HFF-Myc (cell line): ENCODE data around the gene ZSWIM1.

ENCODE experiments used
- DNase-seq: peaks from one replicate; pipeline ENCODE4 v3.0.0-alpha.2; 2011; ENCODE audit warnings: low read depth; ENCODE audit errors: extremely low read depth
- H3K4me3 ChIP-seq: replicated peaks from 2 replicates; pipeline ENCODE4 v1.5.1; 2011; ENCODE audit warnings: low read depth, mild to moderate bottlenecking, control low read depth, low read length
- TF ChIP-seq, protein P1 (sequence below): IDR thresholded peaks from 2 replicates; pipeline ENCODE4 v1.5.1; 2012; ENCODE audit warnings: mild to moderate bottlenecking, low read depth, low read length, control low read depth; ENCODE audit errors: missing control alignments

The ZSWIM1 gene

DNA sequence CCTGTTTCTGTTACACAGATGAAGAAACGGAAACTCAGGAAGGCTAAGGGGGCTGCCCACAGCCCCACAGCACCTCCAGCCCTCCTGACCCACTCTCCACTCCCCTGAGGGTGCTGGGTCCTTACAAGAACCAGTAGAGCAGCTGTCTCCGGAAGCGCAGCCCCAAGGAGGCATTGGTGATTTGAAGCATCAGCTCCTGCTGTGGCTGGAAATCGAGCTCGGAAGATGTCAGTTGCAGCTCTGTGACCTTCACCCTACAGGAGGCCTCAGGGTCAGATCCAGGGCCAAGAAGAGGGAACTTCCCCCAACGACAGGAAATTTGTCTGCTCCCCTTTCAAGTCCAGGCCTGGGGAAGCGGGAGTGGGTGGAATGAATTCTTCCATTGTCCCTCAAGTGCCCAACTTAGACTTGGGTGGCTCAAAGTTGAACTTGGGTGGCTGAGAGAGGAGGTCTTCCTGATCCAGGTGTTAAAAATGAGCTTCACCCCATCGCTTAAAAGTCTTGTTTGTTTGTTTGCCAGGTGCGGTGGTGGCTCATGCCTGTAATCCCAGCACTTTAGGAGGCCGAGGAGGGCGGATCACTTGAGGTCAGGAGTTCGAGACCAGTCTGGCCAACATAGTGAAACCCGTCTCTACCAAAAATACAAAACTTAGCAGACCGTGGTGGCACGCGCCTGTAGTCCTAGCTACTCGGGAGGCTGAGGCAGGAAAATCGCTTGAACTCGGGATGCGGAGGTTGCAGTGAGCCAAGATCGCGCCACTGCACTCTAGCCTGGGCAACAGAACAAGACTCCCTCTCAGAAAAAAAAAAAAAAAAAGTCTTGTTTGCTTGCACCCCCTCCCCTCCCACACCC lies 29.0 kb downstream of the ZSWIM1 start:
- H3K4me3 ChIP-seq = peak overlapping the region; percentile 74

DNA sequence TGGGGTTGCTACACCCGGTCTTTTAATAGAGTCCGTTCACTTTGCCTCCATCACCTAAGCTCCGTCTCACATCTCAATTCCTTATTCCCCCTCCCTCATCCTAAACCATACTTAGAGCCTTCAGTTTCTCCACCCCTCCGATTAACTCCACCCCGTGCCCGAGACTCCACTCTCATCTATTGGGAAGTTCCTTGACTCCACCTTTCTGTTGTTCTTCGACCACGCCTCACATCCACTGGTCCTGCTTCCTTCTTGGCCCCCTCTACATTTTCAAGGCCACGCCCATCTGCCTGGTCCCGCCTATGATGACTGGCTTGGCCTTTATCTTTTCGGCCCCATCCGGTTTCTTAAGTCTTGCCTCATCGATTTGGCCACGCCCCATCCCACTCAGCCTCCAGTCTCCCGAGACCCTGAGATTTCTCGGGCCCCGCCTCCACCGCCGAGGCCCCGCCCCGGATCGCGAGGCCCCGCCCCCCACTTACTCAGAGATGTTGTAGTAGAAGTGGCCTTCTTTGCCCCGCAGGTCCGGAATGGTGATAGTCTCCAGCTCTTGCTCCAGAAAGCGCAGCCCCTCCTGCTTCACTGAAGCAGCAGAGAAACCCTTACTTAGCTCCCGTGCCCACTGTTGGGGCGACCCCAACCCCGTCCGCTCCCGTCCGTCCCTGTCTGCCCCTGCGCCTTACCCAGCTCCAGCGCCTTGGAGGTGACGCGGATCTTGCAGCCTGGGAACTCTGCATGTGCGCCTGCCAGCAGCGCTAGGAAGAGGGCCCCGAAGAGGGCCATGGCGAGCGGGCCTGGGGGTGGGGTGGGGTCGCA lies 29.9 kb downstream of the ZSWIM1 start:
- peak; percentile 99 for DNase-seq
- TF ChIP-seq, protein P1, sequence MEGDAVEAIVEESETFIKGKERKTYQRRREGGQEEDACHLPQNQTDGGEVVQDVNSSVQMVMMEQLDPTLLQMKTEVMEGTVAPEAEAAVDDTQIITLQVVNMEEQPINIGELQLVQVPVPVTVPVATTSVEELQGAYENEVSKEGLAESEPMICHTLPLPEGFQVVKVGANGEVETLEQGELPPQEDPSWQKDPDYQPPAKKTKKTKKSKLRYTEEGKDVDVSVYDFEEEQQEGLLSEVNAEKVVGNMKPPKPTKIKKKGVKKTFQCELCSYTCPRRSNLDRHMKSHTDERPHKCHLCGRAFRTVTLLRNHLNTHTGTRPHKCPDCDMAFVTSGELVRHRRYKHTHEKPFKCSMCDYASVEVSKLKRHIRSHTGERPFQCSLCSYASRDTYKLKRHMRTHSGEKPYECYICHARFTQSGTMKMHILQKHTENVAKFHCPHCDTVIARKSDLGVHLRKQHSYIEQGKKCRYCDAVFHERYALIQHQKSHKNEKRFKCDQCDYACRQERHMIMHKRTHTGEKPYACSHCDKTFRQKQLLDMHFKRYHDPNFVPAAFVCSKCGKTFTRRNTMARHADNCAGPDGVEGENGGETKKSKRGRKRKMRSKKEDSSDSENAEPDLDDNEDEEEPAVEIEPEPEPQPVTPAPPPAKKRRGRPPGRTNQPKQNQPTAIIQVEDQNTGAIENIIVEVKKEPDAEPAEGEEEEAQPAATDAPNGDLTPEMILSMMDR = no peak
- H3K4me3 ChIP-seq = peak overlapping the region; percentile 74

More for the DNA sequence above, 29.0 kb downstream of the ZSWIM1 start:
- no peak for DNase-seq
- TF ChIP-seq, protein P1 = no peak

DNA sequence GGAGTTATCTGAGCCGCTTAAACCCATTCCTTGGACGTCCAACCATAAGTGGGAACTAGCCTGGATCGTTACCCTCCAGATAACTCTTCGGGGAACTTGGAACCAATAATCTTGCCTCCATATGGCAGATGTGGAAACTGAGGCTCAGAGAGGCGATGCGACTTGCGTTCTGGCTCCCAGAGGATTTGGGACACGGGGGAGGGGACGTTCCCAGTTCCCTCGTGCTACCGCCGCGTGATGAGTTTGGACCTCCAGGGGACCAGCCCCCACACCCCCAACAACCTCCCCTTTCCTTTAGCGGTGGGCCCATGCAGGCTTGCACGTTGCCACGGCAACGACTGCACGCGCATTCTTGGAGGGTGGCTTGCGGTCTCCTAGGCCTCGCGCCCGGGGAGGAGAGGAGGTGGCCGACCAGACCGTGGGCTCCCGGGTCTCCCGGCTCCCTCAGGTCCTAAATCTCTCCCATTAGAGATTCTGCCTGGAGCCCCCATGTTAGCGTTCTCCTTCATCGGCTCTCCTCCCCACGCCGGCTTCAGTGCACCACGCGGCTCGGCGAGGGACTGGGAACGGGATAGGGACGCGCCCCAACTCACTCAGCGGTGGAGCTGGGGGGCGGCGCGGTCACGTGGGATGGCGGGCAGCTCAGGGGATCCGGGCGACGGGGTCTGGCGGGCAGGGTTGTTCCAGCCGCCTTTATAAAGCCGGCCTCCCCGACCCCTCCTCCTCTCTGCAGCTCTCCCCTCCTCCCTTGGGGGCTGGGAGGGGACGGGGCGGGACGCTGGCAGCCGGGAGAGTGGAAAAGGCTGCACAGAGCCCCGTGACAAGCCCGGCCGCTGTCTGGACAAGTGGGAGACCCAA lies 30.7 kb downstream of the ZSWIM1 start, which contains the start of gene PLTP:
Gene PLTP (minus strand): TSS at position 670 of the 858 bp plus-strand sequence. CDS start 703 bp downstream, outside the sequence.
- peak within 1 kb of the TSS; percentile 74 for H3K4me3 ChIP-seq
- DNase-seq = no peak
- TF ChIP-seq, protein P1 = no peak

DNA sequence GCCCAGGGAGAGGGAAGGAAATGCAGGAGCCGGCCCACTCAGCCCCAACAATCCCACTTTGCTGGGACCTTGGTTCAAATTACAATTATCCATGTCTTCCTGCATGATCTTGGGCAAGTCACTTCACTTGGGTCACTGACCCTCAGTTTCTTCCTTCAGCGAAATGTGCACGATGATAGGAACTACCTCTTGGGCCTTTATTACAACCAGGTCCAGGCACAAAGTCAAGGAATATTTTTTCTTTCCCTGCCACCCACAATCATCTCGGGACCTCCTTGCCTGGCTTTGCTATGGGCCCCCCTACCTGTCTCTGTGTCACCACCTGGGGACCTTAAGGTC lies 31.3 kb downstream of the ZSWIM1 start:
- no peak for DNase-seq
- peak overlapping the region; percentile 74 for H3K4me3 ChIP-seq
- TF ChIP-seq, protein P1 = no peak

DNA sequence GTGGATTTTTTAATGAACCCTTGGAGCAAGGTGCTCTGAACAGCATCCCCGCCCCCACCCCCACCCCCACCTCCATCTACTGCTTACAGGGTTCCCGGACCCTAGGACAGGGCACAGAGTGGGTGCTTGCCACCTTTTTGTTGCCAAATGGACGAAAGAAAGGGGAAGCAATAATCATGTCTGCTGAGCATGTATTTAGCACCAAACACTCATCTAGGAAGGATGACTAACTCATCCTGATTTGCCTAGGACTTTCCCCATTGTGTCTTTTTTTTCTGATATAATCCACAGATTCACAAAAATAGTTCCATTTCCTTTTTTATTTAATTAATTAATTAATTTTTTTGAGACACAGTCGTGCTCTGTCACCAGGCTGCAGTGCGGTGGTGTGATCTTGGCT lies 32.1 kb downstream of the ZSWIM1 start:
- no peak overlapping the region for H3K4me3 ChIP-seq
- TF ChIP-seq, protein P1 = no peak
- DNase-seq = no peak

DNA sequence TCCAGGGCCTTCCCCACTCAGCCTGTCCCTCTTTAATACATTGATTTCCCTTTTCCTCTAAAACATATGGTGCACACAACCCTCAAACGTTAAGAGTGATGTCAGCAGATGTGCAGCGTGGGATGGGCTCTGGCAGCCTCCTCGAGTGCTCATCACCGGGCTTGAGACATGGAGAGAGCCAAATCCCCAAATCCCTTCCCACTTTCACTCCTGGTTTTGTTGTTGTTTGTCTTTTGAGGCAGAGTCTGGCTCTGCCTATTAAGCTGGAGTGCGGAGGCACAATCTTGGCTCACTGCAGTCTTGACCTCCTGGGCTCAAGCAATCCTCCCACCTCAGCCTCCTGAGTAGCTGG lies 36.7 kb downstream of the ZSWIM1 start:
- no peak overlapping the region for H3K4me3 ChIP-seq
- TF ChIP-seq, protein P1 = no peak
- no peak for DNase-seq
